ENCODE results near the gene PTPRS. TPM values are rescaled to one million over a fixed set of nuclear protein-coding genes. Genes with fewer than 3 reads are reported as not detected.
A peak's percentile ranks its signal among the peaks of the same experiment; 100 is the strongest.
"Not testable (repeated sequence)": the region's sequence is repeated elsewhere in the genome, so short reads cannot be mapped to it uniquely, and the experiment has no call there.

PTPRS gene
- total RNA-seq (2014; rRNA removed; shearing (Covaris generic)) = 44.9 and 45.8 TPM in 2 replicates

GRCh38 chr19:5340637-5341447 is at the start of gene PTPRS:
Gene PTPRS (minus strand): TSS chr19:5340812. CDS start chr19:5286140, 54,672 bp downstream.
- peak; percentile 79 for DNase-seq (ENCODE audit: low read depth)

DNA sequence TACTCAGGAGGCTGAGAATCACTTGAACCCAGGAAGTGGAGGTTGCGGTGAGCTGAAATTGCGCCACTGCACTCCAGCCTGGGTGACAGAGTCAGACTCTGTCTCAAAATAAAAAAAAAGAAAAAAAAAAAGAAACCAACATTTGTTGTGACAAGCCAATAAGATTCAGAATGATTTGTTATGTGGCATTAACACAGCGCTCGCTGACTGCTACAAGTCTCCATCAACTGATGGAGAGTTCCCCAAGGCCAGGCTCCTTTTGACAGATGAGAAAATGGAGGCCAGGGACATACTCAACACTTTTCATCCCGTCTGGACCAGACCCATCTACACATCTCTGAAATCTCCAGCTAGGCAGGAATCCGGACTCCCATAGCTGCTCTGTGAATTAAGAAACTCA is 48.7 kb upstream of the PTPRS start:
- DNase-seq (ENCODE audit: low read depth) = no peak

- DNase-seq (ENCODE audit: low read depth) = no peak
Measured at GRCh38 chr19:5387472-5387871, 46.9 kb upstream of the PTPRS start.

DNA sequence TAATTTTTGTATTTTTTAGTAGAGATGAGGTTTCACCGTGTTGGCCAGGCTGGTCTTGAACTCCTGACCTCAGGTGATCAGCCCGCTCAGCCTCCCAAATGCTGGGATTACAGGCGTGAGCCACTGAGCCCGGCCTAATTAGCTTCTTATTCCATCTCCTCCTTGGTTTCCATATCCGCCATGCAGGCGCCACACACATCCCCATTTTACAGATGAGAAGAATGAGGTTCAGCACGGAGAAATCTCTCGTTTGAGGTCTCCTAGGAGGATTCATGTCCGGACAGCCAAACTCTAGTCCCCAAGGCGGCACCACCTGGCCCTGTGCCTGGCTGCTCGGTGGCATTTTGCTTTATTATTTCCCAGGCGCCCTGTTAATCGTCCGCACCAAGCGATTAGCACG is 46.2 kb upstream of the PTPRS start:
- no peak for DNase-seq (ENCODE audit: low read depth)

- DNase-seq (ENCODE audit: low read depth) = not testable (repeated sequence)
Measured at GRCh38 chr19:5381197-5381596, 40.6 kb upstream of the PTPRS start.

- DNase-seq (ENCODE audit: low read depth) = no peak
Measured at GRCh38 chr19:5380215-5380919, 39.8 kb upstream of the PTPRS start.

- no peak for DNase-seq (ENCODE audit: low read depth)
Measured at GRCh38 chr19:5376928-5377327, 36.3 kb upstream of the PTPRS start.

GRCh38 chr19:5372572-5373200 is 32.1 kb upstream of the PTPRS start:
- DNase-seq (ENCODE audit: low read depth) = no peak

- peak; percentile 35 for DNase-seq (ENCODE audit: low read depth)
Measured at GRCh38 chr19:5369962-5370367, 29.4 kb upstream of the PTPRS start.

GRCh38 chr19:5369304-5369703 is 28.7 kb upstream of the PTPRS start:
- no peak for DNase-seq (ENCODE audit: low read depth)

GRCh38 chr19:5367530-5368133 is 27.0 kb upstream of the PTPRS start:
- no peak for DNase-seq (ENCODE audit: low read depth)

GRCh38 chr19:5365905-5366304 is 25.3 kb upstream of the PTPRS start:
- DNase-seq (ENCODE audit: low read depth) = no peak

GRCh38 chr19:5364674-5365073 is 24.1 kb upstream of the PTPRS start:
- no peak for DNase-seq (ENCODE audit: low read depth)

DNA sequence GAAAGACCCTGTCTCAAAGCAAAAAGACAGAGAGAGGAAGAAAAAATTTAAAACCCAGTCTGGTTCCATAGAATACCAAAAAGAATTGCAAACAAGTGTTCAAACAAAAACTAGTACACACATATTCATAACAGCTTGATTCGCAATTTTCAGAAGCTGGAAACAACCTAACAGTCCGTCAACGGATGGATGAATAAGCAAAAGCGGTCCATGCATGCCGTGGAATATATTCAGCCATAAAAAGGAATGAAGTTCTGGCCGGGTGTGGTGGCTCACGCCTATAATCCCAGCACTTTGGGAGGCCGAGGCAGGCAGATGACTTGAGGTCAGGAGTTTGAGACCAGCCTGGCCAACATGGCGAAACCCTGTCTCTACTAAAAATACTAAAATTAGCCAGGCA is 21.2 kb upstream of the PTPRS start:
- DNase-seq (ENCODE audit: low read depth) = not testable (repeated sequence)

GRCh38 chr19:5361407-5361806 is 20.8 kb upstream of the PTPRS start:
- DNase-seq (ENCODE audit: low read depth) = no peak

GRCh38 chr19:5360003-5360780 is 19.6 kb upstream of the PTPRS start:
- DNase-seq (ENCODE audit: low read depth) = peak; percentile 85

DNA sequence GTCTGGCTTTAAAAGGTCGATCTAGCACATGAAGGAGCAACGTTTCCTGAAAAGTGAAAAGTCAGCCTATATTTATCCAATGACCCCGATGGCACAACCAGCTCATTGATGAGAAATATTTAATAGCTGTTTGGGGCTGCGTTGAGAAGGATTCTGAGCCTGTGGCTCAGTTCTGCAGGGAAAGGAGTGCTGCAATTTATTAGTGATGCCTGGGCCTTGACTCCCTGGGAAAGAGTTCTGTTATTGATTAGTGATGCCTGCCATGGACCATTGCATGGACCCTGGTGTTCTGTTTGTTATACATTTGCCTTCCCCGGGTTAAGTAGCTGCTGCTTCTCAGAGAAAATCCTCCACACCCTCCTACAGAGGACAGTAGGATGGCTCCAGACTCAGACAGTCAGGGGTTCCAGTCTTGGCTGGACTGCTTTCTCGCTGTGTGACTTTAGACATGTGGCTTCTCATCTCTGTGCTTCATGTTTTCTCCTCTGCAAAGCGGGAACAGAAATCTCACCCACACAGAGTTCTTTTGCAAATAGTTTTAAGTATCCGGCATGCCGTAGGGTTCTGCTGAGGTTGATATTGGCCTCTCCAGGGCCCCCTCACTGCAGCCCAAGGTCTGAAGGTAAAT is 17.7 kb upstream of the PTPRS start:
- peak; percentile 49 for DNase-seq (ENCODE audit: low read depth)

DNA sequence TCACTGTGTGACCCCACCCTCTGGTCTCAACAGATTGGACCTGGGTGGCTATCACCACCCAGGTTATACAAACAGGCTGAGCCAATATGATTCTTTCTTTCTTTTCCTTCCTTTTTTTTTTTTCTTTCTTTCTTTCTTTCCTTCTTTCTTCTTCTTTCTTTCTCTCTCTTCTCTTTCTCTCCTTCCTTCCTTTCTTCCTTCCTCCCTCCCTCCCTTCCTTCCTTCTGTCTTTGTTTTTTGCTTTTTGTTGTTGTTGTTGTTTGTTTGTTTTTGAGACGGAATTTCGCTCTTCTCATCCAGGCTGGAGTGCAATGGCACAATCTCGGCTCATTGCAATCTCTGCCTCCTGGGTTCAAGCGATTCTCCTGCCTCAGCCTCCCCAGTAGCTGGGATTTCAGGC is 17.0 kb upstream of the PTPRS start:
- DNase-seq (ENCODE audit: low read depth) = no peak

GRCh38 chr19:5356918-5357317 is 16.3 kb upstream of the PTPRS start:
- DNase-seq (ENCODE audit: low read depth) = peak; percentile 45

GRCh38 chr19:5356428-5356827 is 15.8 kb upstream of the PTPRS start:
- peak; percentile 26 for DNase-seq (ENCODE audit: low read depth)

DNA sequence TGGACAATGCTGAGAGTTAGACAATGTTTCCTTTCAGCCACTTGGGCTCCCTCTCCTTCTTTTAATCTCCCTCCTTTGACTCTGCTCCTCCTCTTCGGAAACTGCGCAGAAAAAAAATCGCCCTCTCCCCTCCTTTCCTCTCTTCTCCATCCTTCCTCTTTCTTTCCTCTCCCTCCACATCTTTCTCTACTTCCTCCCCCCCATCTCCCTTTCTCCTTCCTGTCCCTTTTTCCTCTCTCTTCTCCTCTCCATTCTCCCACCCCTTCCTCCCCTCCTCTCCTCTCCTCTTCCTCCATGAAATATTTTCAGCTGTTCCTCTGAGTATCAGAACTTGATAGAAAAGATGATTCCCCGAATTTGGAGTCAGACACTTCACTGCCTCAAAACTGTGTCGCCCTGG is 15.1 kb upstream of the PTPRS start:
- DNase-seq (ENCODE audit: low read depth) = no peak
